ENCODE data around the gene S1PR4.

DNA sequence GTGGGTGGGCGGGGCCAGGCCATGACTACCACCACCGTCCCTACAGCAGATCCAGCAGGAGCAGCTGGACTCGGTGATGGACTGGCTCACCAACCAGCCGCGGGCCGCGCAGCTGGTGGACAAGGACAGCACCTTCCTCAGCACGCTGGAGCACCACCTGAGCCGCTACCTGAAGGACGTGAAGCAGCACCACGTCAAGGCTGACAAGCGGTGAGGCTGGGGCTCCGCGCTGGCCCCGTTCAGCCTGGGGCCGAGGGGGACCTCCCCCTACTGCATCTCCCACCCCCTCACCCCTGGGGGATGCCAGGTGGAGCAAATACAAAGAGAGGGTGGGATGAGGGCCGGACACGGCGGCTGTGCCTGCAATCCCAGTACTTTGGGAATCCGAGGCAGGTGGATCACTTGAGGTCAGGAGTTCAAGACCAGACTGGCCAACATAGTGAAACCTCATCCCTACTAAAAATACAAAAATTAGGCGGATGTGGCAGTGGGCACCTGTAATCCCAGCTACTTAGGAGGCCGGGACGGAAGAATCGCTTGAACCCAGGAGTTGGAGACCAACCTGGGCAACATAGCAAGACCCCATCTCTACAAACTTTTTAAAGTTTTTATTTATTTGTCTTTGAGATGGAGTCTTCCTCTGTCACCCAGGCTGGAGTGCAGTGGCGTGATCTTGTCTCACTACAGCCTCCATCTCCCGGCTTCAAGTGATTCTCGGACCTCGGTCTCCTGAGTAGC is 27.8 kb downstream of the S1PR4 start:
- TF ChIP-seq POLR2AphosphoS5 (IDR thresholded peaks at IDR 0.05; ENCODE audit: low read depth, low read length) = no peak
- no peak for TF ChIP-seq POLR2A (IDR thresholded peaks at IDR 0.05; ENCODE audit: low read depth, low read length)
- no peak for TF ChIP-seq SPI1 (IDR thresholded peaks at IDR 0.05; ENCODE audit: low read depth, low read length)
- no peak for TF ChIP-seq TAF1 (IDR thresholded peaks at IDR 0.05; ENCODE audit: low read depth, low read length)
- no peak for TF ChIP-seq PAX5 (IDR thresholded peaks at IDR 0.05; ENCODE audit: insufficient read depth, low read length, severe bottlenecking)
- TF ChIP-seq POU2F2 (IDR thresholded peaks at IDR 0.05; ENCODE audit: low read depth, low read length) = no peak

Data from GM12891 (cell line).